Measurements from ENCODE around the gene CHSY3. TPM values are rescaled to one million over a fixed set of nuclear protein-coding genes. Genes with fewer than 3 reads are reported as not detected.

Gene CHSY3
- polyA plus RNA-seq, 6 donors from 2014 or later = not detected

DNA sequence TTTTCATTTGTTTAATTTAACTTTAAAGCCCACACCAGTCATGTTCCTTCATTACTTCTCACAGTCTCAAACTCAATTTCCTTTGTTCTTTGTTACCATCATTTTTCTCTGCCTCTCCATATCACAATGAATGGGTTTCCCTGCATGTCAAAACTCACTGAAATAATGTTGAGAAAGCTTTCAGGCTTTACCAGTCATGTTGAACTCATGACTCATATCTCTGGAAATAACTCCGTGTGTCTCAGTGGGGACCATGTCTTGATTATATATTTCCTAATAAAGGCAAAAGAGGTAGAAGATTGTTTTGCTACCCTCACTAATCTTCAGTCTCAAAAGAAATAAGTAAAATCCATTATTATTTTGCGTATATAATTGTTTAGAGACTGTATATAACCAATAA is 231.2 kb downstream of the CHSY3 start:
- no peak overlapping the region for H3K4me3 Mint-ChIP-seq
- peaks cover 0 to 5% (median 4%) of the 10 kb centered on the region in 3 donors for H3K27me3 Mint-ChIP-seq
- DNase-seq = no peak
- H3K4me1 Mint-ChIP-seq = no peaks in the 10 kb centered on the region
- H3K9me3 Mint-ChIP-seq = no peaks in the 10 kb centered on the region
- ATAC-seq (ENCODE audit: low read depth in 2 of 2) = no peak
- H3K27ac Mint-ChIP-seq = no peak overlapping the region
- H3K36me3 Mint-ChIP-seq = no peaks in the 10 kb centered on the region

DNA sequence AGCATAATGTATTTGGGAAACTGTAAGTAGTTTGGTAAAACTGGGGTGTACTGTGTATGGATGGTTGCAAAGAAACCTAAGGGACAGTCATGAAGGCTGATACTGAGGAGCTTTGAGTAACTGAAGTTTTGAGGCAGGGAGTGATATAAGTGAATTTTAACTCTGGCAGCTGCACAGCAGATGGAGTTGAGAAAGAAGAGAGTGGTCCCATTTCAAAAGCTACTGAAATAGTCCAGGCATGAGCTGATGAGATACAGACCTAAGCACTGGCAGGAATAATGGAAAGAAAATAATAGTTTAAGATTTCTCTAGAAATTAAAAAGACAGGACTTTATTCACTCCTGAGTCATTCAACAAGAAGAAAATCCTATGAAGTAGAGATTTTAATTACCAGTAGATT is 232.0 kb downstream of the CHSY3 start:
- H3K4me3 Mint-ChIP-seq = no peak overlapping the region
- H3K27ac Mint-ChIP-seq = no peak overlapping the region
- ATAC-seq (ENCODE audit: low read depth in 2 of 2) = no peak
- H3K9me3 Mint-ChIP-seq = peaks cover 0 to 3% (median 0%) of the 10 kb centered on the region in 7 donors
- H3K4me1 Mint-ChIP-seq = no peaks in the 10 kb centered on the region
- H3K36me3 Mint-ChIP-seq = no peaks in the 10 kb centered on the region
- no peak for DNase-seq
- H3K27me3 Mint-ChIP-seq = peaks cover 0 to 4% (median 0%) of the 10 kb centered on the region in 3 donors

- Mint-ChIP-seq H3K27ac (no peak overlapping the region), H3K4me1 (no peaks in the 10 kb centered on the region), H3K27me3 (peaks cover 0 to 4% (median 0%) of the 10 kb centered on the region in 3 donors), H3K4me3 (no peak overlapping the region), H3K36me3 (no peaks in the 10 kb centered on the region), H3K9me3 (peaks cover 0 to 4% (median 0%) of the 10 kb centered on the region in 7 donors)
- ATAC-seq (ENCODE audit: low read depth in 2 of 2) = no peak
- no peak for DNase-seq
These were observed 233.4 kb downstream of the CHSY3 start for GRCh38 chr5:130137681-130138080.

GRCh38 chr5:130138406-130139045 is 234.3 kb downstream of the CHSY3 start:
- Mint-ChIP-seq H3K4me1 (no peaks in the 10 kb centered on the region), H3K9me3 (peaks cover 0 to 4% (median 0%) of the 10 kb centered on the region in 7 donors), H3K27ac (no peak overlapping the region), H3K36me3 (no peaks in the 10 kb centered on the region), H3K27me3 (peaks cover 0 to 4% (median 0%) of the 10 kb centered on the region in 3 donors), H3K4me3 (no peak overlapping the region)
- ATAC-seq (ENCODE audit: low read depth in 2 of 2) (no peak), DNase-seq (no peak)

GRCh38 chr5:130141659-130142320 is 237.5 kb downstream of the CHSY3 start:
- Mint-ChIP-seq H3K4me3 (no peak overlapping the region), H3K4me1 (no peaks in the 10 kb centered on the region), H3K27ac (no peak overlapping the region), H3K27me3 (no peaks in the 10 kb centered on the region), H3K36me3 (no peaks in the 10 kb centered on the region), H3K9me3 (peaks cover 0 to 8% (median 0%) of the 10 kb centered on the region in 7 donors)
- no peak for ATAC-seq (ENCODE audit: low read depth in 2 of 2)
- no peak for DNase-seq

GRCh38 chr5:130151239-130151638 is 247.0 kb downstream of the CHSY3 start:
- no peak for DNase-seq
- ATAC-seq (ENCODE audit: low read depth in 2 of 2) = no peak
- no peak overlapping the region for H3K27ac Mint-ChIP-seq
- H3K27me3 Mint-ChIP-seq = no peaks in the 10 kb centered on the region
- no peaks in the 10 kb centered on the region for H3K36me3 Mint-ChIP-seq
- H3K9me3 Mint-ChIP-seq = peaks cover 1 to 5% (median 2%) of the 10 kb centered on the region in 7 donors
- no peak overlapping the region for H3K4me3 Mint-ChIP-seq
- no peaks in the 10 kb centered on the region for H3K4me1 Mint-ChIP-seq

GRCh38 chr5:130155345-130156011 is 251.2 kb downstream of the CHSY3 start:
- no peaks in the 10 kb centered on the region for H3K36me3 Mint-ChIP-seq
- no peaks in the 10 kb centered on the region for H3K4me1 Mint-ChIP-seq
- ATAC-seq (ENCODE audit: low read depth in 2 of 2) (no peak), DNase-seq (no peak)
- no peak overlapping the region for H3K27ac Mint-ChIP-seq
- peaks cover 0 to 5% (median 0%) of the 10 kb centered on the region in 7 donors for H3K9me3 Mint-ChIP-seq
- no peak overlapping the region for H3K4me3 Mint-ChIP-seq
- peaks cover 0 to 4% (median 0%) of the 10 kb centered on the region in 3 donors for H3K27me3 Mint-ChIP-seq

DNA sequence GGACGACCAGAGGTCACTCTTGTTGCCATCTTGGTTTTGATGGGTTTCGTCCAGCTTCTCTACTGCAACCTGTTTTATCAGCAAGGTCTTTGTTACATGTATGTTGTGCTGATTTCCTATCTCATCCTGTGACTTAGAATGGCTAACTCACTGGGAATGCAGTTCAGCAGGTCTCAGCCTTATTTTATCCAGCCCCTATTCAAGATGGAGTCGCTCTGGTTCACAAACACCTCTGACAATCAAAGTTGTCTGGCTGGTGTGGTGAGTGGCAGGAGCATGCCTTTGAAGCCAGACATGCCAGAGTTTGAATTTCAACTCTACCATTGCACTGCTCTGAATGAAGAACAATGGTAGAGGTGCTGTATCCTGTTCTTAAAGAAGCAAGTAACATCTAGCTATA is 253.8 kb downstream of the CHSY3 start:
- no peak overlapping the region for H3K4me3 Mint-ChIP-seq
- ATAC-seq (ENCODE audit: low read depth in 2 of 2) (no peak), DNase-seq (no peak)
- H3K27me3 Mint-ChIP-seq = peaks cover 0 to 4% (median 0%) of the 10 kb centered on the region in 3 donors
- H3K9me3 Mint-ChIP-seq = peaks cover 0 to 5% (median 0%) of the 10 kb centered on the region in 7 donors
- H3K4me1 Mint-ChIP-seq = no peaks in the 10 kb centered on the region
- no peaks in the 10 kb centered on the region for H3K36me3 Mint-ChIP-seq
- H3K27ac Mint-ChIP-seq = no peak overlapping the region

- DNase-seq (no peak), ATAC-seq (ENCODE audit: low read depth in 2 of 2) (no peak)
- Mint-ChIP-seq H3K36me3 (no peaks in the 10 kb centered on the region), H3K27ac (no peak overlapping the region), H3K4me3 (no peak overlapping the region), H3K27me3 (peaks cover 0 to 4% (median 0%) of the 10 kb centered on the region in 3 donors), H3K4me1 (no peaks in the 10 kb centered on the region), H3K9me3 (peaks cover 0 to 3% (median 0%) of the 10 kb centered on the region in 7 donors)
These were observed 255.7 kb downstream of the CHSY3 start for GRCh38 chr5:130159968-130160367.

- ATAC-seq (ENCODE audit: low read depth in 2 of 2) = no peak
- Mint-ChIP-seq H3K4me1 (no peaks in the 10 kb centered on the region), H3K9me3 (no peaks in the 10 kb centered on the region), H3K27ac (no peak overlapping the region), H3K36me3 (no peaks in the 10 kb centered on the region), H3K27me3 (peaks cover 0 to 4% (median 0%) of the 10 kb centered on the region in 3 donors), H3K4me3 (no peak overlapping the region)
- no peak for DNase-seq
These were observed 260.7 kb downstream of the CHSY3 start for GRCh38 chr5:130164966-130165365.

DNA sequence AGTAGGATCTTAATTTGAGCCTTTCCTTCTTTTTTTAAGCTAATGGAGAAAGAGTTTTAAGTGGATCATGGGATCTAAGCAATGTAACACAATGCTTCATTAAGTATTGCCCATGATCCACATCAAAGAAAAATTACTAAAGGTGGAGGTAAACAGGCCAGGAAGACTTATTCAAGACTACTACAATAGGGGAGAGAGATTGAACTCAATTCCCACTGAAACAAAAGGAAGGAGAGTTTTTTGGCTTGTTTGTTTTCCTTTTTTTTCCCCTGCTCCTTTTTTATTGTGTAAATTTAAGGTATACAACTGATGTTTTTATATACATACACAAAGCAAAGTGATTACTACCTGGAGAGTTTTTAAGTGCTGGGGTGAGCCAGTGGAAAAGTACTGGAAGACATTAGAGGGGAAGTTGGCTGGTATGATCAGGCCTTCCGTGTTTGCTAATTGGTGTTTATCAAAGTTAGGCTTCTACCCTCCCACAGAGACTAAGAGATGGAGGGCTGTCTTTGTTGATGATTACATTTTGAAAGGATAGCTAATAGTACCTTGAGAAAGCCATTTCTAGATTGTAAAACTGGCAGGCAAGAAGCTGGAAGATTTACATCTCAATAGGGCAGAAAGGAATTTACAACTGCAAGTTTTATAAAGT is 262.7 kb downstream of the CHSY3 start:
- H3K36me3 Mint-ChIP-seq = no peaks in the 10 kb centered on the region
- H3K27me3 Mint-ChIP-seq = no peaks in the 10 kb centered on the region
- ATAC-seq (ENCODE audit: low read depth in 2 of 2) = no peak
- H3K9me3 Mint-ChIP-seq = peaks cover 0 to 2% (median 0%) of the 10 kb centered on the region in 7 donors
- DNase-seq = no peak
- no peak overlapping the region for H3K4me3 Mint-ChIP-seq
- H3K27ac Mint-ChIP-seq = no peak overlapping the region
- H3K4me1 Mint-ChIP-seq = no peaks in the 10 kb centered on the region

DNA sequence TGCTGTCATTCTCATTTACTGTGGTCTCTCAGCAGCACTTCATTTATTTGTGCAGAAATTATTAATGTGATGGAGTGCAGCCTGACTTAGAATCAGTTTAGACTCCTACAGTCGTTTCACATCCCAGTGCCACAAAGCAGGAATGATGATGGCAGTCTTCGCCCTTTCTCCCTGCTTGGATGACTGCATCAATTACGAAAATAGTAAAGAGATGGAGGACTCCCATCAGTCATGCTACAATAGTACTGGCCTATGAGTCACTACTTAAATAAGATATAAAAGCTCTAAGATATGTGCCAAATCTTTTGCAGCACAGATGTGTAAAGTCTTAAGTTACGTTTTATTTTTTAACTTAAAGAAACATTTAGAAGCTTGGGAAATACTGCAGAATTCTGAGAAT is 263.9 kb downstream of the CHSY3 start:
- H3K27ac Mint-ChIP-seq = no peak overlapping the region
- no peak overlapping the region for H3K4me3 Mint-ChIP-seq
- no peak for ATAC-seq (ENCODE audit: low read depth in 2 of 2)
- H3K36me3 Mint-ChIP-seq = no peaks in the 10 kb centered on the region
- no peaks in the 10 kb centered on the region for H3K27me3 Mint-ChIP-seq
- no peaks in the 10 kb centered on the region for H3K4me1 Mint-ChIP-seq
- DNase-seq = no peak
- peaks cover 0 to 3% (median 0%) of the 10 kb centered on the region in 7 donors for H3K9me3 Mint-ChIP-seq

GRCh38 chr5:130171699-130172098 is 267.4 kb downstream of the CHSY3 start:
- H3K4me3 Mint-ChIP-seq = no peak overlapping the region
- H3K27me3 Mint-ChIP-seq = no peaks in the 10 kb centered on the region
- no peaks in the 10 kb centered on the region for H3K36me3 Mint-ChIP-seq
- ATAC-seq (ENCODE audit: low read depth in 2 of 2) = no peak
- DNase-seq = no peak
- no peaks in the 10 kb centered on the region for H3K4me1 Mint-ChIP-seq
- peaks cover 0 to 17% (median 6%) of the 10 kb centered on the region in 7 donors for H3K9me3 Mint-ChIP-seq
- H3K27ac Mint-ChIP-seq = no peak overlapping the region
